CD8-positive, alpha-beta memory T cell (primary cell): ENCODE measurements around the gene ERAP2. TPM values are rescaled to one million over a fixed set of nuclear protein-coding genes. Genes with fewer than 3 reads are reported as not detected.
"Not testable (repeated sequence)": the region's sequence is repeated elsewhere in the genome, so short reads cannot be mapped to it uniquely, and the experiment has no call there.

ENCODE experiments used
- CTCF ChIA-PET: fragments of 350-600 bp; sonication (Branson Sonifier 250); formaldehyde crosslinking; loops from one replicate; lab custom pipeline; 2021; ENCODE audit warnings: antibody characterized with exemption; lab: Charles Lee
- POLR2A ChIA-PET: fragments of 350-600 bp; sonication (Branson Sonifier 250); formaldehyde crosslinking; loops from one replicate; lab custom pipeline; 2021; ENCODE audit warnings: antibody characterized with exemption; lab: Charles Lee
- DNase-seq, 5 donors: peaks; one replicate each; pipeline versions ENCODE4 v3.0.0 to v3.0.0-alpha.2; 2020 to 2022; ENCODE audit warnings: mixed read lengths in 1 of 5
- H3K27ac ChIP-seq: one replicate; pipeline ENCODE4 v1.7.0; 2013; ENCODE audit warnings: low read depth, mild to moderate bottlenecking, low read length, moderate library complexity
- H3K27me3 ChIP-seq: 2 replicates; pipeline ENCODE4 v1.7.0; 2013; ENCODE audit warnings: low read length, mild to moderate bottlenecking; ENCODE audit not compliant: insufficient read depth, poor library complexity, severe bottlenecking
- H3K36me3 ChIP-seq: 2 replicates; pipeline ENCODE4 v1.7.0; 2013; ENCODE audit warnings: mild to moderate bottlenecking, low read length, moderate library complexity; ENCODE audit not compliant: insufficient read depth
- H3K4me1 ChIP-seq: 2 replicates; pipeline ENCODE4 v1.7.0; 2013; ENCODE audit warnings: mild to moderate bottlenecking, low read length, moderate library complexity; ENCODE audit not compliant: insufficient read depth
- H3K4me3 ChIP-seq: 2 replicates; pipeline ENCODE4 v1.7.0; 2013; ENCODE audit warnings: mild to moderate bottlenecking, low read length
- H3K9me3 ChIP-seq: 2 replicates; pipeline ENCODE4 v1.7.0; 2013; ENCODE audit warnings: mild to moderate bottlenecking, low read length
- H3K27ac Mint-ChIP-seq, 8 donors: one replicate each; pipeline ENCODE4 v1.8.0; 2020 to 2021; ENCODE audit warnings: mixed read lengths in 8 of 8, mild to moderate bottlenecking in 6 of 8, inconsistent platforms in 3 of 8, moderate library complexity in 3 of 8
- H3K27me3 Mint-ChIP-seq, 2 donors: one replicate each; pipeline ENCODE4 v1.8.0; 2020 to 2021; ENCODE audit warnings: mixed read lengths in 2 of 2, mild to moderate bottlenecking in 1 of 2, moderate library complexity in 1 of 2
- H3K36me3 Mint-ChIP-seq, 3 donors: one replicate each; pipeline ENCODE4 v1.8.0; 2020 to 2021; ENCODE audit warnings: mixed read lengths in 3 of 3, inconsistent platforms in 1 of 3, mild to moderate bottlenecking in 1 of 3
- H3K4me1 Mint-ChIP-seq, 3 donors: one replicate each; pipeline ENCODE4 v1.8.0; 2020 to 2021; ENCODE audit warnings: mixed read lengths in 3 of 3, inconsistent platforms in 1 of 3, mild to moderate bottlenecking in 1 of 3
- H3K4me3 Mint-ChIP-seq, 7 donors: one replicate each; pipeline ENCODE4 v1.8.0; 2020 to 2021; ENCODE audit warnings: mixed read lengths in 7 of 7, mild to moderate bottlenecking in 6 of 7, moderate library complexity in 4 of 7, inconsistent platforms in 2 of 7
- H3K9me3 Mint-ChIP-seq, 5 donors: one replicate each; pipeline ENCODE4 v1.8.0; 2020 to 2022; ENCODE audit warnings: mixed read lengths in 5 of 5, mild to moderate bottlenecking in 3 of 5, moderate library complexity in 2 of 5, inconsistent platforms in 1 of 5
- polyA plus RNA-seq: library from polyadenylated mRNA; unstranded; fragments of 300-500 nt; fragmentation: Illumina TruSeq; gene quantifications from one replicate; pipeline ENCODE4 v1.2.3, GENCODE V29; 2021
- total RNA-seq, 2 experiments: library from RNA; stranded (reverse); gene quantifications; one replicate each; pipeline ENCODE4 v1.2.3, GENCODE V29; 2021

ERAP2 gene
- total and polyA plus RNA-seq, 3 experiments from 2014 or later: 37.0 to 128 (median 41.4) TPM

GRCh38 chr5:96839071-96839592 lies 37.2 kb upstream of the ERAP2 start:
- ChIA-PET CTCF (interaction anchor here (1.2 kb wide), 1 partner anchor 30 kb away, joined by 3 read pairs; no protein-coding TSS in a partner anchor), POLR2A (no interaction called here)
- Histone ChIP-seq H3K4me1 (no peaks in the 10 kb centered on the region), H3K27ac (no peak overlapping the region), H3K27me3 (no peaks in the 10 kb centered on the region), H3K36me3 (no peaks in the 10 kb centered on the region), H3K9me3 (no peaks in the 10 kb centered on the region), H3K4me3 (no peak overlapping the region)
- Mint-ChIP-seq H3K27me3 (peaks cover 0 to 2% of the 10 kb centered on the region in 2 donors), H3K36me3 (no peaks in the 10 kb centered on the region), H3K27ac (no peak overlapping the region), H3K4me1 (peaks cover 2 to 8% (median 7%) of the 10 kb centered on the region in 3 donors), H3K4me3 (no peak overlapping the region), H3K9me3 (no peaks in the 10 kb centered on the region)
- no peak for DNase-seq

- H3K9me3 ChIP-seq, H3K36me3 ChIP-seq, DNase-seq, POLR2A ChIA-PET, H3K9me3 Mint-ChIP-seq, H3K27ac ChIP-seq, H3K27ac Mint-ChIP-seq, CTCF ChIA-PET, H3K36me3 Mint-ChIP-seq, H3K4me3 Mint-ChIP-seq, H3K4me1 ChIP-seq, H3K27me3 Mint-ChIP-seq, H3K27me3 ChIP-seq, H3K4me1 Mint-ChIP-seq, H3K4me3 ChIP-seq: not testable (repeated sequence)
Measured at GRCh38 chr5:96841931-96842330, 34.4 kb upstream of the ERAP2 start.

DNA sequence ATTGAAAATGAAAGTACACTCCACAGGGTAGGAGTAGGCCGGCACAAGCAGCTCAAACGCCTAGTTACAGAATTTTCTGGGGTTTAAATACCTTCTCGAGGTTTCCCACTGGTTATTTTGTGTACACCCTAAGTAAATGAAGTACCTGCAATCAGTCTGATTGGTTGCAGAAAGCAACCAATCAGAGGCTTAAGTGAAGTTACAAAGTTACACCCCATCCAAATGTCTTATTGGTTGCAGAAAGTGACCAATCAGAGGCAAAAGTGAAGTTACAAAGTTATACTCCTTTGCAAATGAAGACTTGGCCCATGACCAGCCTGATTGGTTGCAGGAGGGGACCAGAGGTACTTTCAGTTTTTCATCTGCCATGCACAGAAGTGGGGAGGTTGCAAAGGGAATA lies 33.2 kb upstream of the ERAP2 start:
- Histone ChIP-seq H3K9me3 (no peaks in the 10 kb centered on the region), H3K27ac (no peak overlapping the region), H3K4me1 (no peaks in the 10 kb centered on the region), H3K27me3 (no peaks in the 10 kb centered on the region), H3K4me3 (no peak overlapping the region), H3K36me3 (no peaks in the 10 kb centered on the region)
- H3K36me3 Mint-ChIP-seq: no peaks in the 10 kb centered on the region
- H3K27ac Mint-ChIP-seq: no peak overlapping the region
- DNase-seq: no peak
- ChIA-PET POLR2A (no interaction called here), CTCF (no interaction called here)
- H3K9me3 Mint-ChIP-seq: peaks cover 0 to under 1% (median 0%) of the 10 kb centered on the region in 5 donors
- no peak overlapping the region for H3K4me3 Mint-ChIP-seq
- H3K4me1 Mint-ChIP-seq: peaks cover 2 to 8% (median 4%) of the 10 kb centered on the region in 3 donors
- peaks cover 3 to 16% of the 10 kb centered on the region in 2 donors for H3K27me3 Mint-ChIP-seq

- Histone ChIP-seq H3K4me1 (no peaks in the 10 kb centered on the region), H3K4me3 (no peak overlapping the region), H3K27me3 (no peaks in the 10 kb centered on the region), H3K9me3 (no peaks in the 10 kb centered on the region), H3K36me3 (no peaks in the 10 kb centered on the region), H3K27ac (no peak overlapping the region)
- Mint-ChIP-seq H3K36me3 (peaks cover 0 to 3% (median 0%) of the 10 kb centered on the region in 3 donors), H3K27ac (no peak overlapping the region), H3K4me1 (peaks cover 2 to 8% (median 4%) of the 10 kb centered on the region in 3 donors), H3K4me3 (no peak overlapping the region), H3K27me3 (peaks cover 5 to 19% of the 10 kb centered on the region in 2 donors), H3K9me3 (peaks cover 2 to 6% (median 4%) of the 10 kb centered on the region in 5 donors)
- POLR2A ChIA-PET: no interaction called here
- CTCF ChIA-PET: no interaction called here
- no peak for DNase-seq
Measured at GRCh38 chr5:96844481-96844990, 31.8 kb upstream of the ERAP2 start.

DNA sequence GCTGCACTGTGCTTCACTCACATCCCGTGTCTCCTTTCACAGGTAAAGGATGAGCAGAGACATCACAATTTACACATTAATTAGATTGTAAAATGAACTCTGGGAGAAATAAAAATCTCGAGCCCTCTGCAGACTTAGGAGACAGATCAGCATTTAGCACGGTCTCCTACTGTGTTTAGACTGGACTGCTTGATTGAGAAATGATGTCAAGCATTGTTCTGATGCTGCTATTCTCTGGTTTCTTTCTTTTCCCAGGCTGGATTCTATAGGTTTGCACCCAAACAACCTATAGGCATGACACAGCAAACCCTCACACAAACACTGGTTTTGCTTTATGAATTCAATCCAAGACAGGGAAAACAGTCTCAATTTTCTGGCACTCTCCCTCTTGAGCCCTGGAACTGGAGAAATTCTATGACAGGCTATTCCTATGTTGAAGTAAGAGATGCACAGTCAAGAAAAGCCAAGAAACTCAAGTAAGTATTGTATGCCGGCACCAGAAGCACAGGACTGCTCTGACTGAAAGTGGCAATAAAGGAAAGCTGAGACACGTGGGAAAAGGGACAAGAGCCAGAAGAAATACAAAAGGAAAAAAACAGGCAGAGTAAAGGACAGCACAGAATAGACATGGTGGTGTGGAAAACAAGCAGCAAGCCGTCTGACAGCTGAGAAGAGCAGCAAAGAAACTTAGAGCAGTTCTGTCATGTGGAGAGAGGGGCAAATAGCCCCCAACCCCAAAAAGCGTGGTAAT lies 24.8 kb upstream of the ERAP2 start:
- Mint-ChIP-seq H3K27ac (peak overlapping the region in 2 of 8 donors; percentile 37 to 76), H3K9me3 (peaks cover 2 to 8% (median 5%) of the 10 kb centered on the region in 5 donors), H3K4me1 (no peaks in the 10 kb centered on the region), H3K36me3 (peaks cover 0 to 4% (median 1%) of the 10 kb centered on the region in 3 donors), H3K27me3 (peaks cover 5 to 11% of the 10 kb centered on the region in 2 donors), H3K4me3 (no peak overlapping the region)
- Histone ChIP-seq H3K27ac (no peak overlapping the region), H3K4me1 (no peaks in the 10 kb centered on the region), H3K4me3 (no peak overlapping the region), H3K36me3 (no peaks in the 10 kb centered on the region), H3K27me3 (no peaks in the 10 kb centered on the region), H3K9me3 (no peaks in the 10 kb centered on the region)
- CTCF ChIA-PET: no interaction called here
- POLR2A ChIA-PET: no interaction called here
- DNase-seq: no peak

GRCh38 chr5:96852759-96853158 lies 23.5 kb upstream of the ERAP2 start:
- Histone ChIP-seq H3K27me3 (no peaks in the 10 kb centered on the region), H3K9me3 (no peaks in the 10 kb centered on the region), H3K36me3 (no peaks in the 10 kb centered on the region), H3K4me3 (no peak overlapping the region), H3K27ac (no peak overlapping the region), H3K4me1 (no peaks in the 10 kb centered on the region)
- no peaks in the 10 kb centered on the region for H3K4me1 Mint-ChIP-seq
- H3K4me3 Mint-ChIP-seq: no peak overlapping the region
- no peak for DNase-seq
- ChIA-PET POLR2A (no interaction called here), CTCF (no interaction called here)
- H3K27me3 Mint-ChIP-seq: peaks cover 3% of the 10 kb centered on the region in 2 donors
- no peak overlapping the region for H3K27ac Mint-ChIP-seq
- H3K36me3 Mint-ChIP-seq: peaks cover 0 to 4% (median 1%) of the 10 kb centered on the region in 3 donors
- peaks cover 2 to 8% (median 5%) of the 10 kb centered on the region in 5 donors for H3K9me3 Mint-ChIP-seq

GRCh38 chr5:96854067-96854466 lies 22.2 kb upstream of the ERAP2 start:
- CTCF ChIA-PET: no interaction called here
- peaks cover 0 to 7% (median 5%) of the 10 kb centered on the region in 5 donors for H3K9me3 Mint-ChIP-seq
- peaks cover 2 to 3% of the 10 kb centered on the region in 2 donors for H3K27me3 Mint-ChIP-seq
- H3K9me3 ChIP-seq: no peaks in the 10 kb centered on the region
- H3K27ac Mint-ChIP-seq: no peak overlapping the region
- no peaks in the 10 kb centered on the region for H3K4me1 ChIP-seq
- no peaks in the 10 kb centered on the region for H3K27me3 ChIP-seq
- no peak overlapping the region for H3K27ac ChIP-seq
- H3K4me3 Mint-ChIP-seq: no peak overlapping the region
- H3K36me3 Mint-ChIP-seq: peaks cover 0 to 4% (median 1%) of the 10 kb centered on the region in 3 donors
- H3K36me3 ChIP-seq: no peaks in the 10 kb centered on the region
- POLR2A ChIA-PET: no interaction called here
- no peak overlapping the region for H3K4me3 ChIP-seq
- no peaks in the 10 kb centered on the region for H3K4me1 Mint-ChIP-seq
- no peak for DNase-seq
